HG02870 (cell line): ENCODE results near the gene HSPB7.
"Not testable (repeated sequence)": the region's sequence is repeated elsewhere in the genome, so short reads cannot be mapped to it uniquely, and the experiment has no call there.

ENCODE experiments used
- ATAC-seq: cut with Tn5 transposase; IDR thresholded peaks from one replicate; pipeline ENCODE4 v1.9.1; 2021; ENCODE audit warnings: mild to moderate bottlenecking, moderate library complexity; ENCODE audit not compliant: unreplicated experiment

HSPB7 gene

DNA sequence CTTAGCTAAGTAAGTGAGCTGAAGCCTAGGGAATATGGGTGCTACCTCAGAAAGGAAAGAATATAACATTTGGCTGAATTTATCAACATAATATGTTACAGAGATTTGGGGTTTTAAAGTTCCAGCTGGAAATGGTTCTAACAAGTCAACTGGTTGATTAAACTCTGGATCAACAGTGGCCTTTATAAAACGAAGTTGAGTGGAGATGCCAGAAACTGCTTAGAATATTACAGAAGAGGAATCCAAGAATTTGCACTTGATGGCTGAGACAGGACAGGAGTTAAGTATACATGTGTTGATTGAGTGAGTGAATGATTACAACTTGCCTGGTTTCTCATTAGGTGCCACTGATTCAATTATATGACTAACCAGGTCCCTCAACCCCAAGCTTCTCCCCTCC, 34.6 kb downstream of the HSPB7 start:
- no peak for ATAC-seq

DNA sequence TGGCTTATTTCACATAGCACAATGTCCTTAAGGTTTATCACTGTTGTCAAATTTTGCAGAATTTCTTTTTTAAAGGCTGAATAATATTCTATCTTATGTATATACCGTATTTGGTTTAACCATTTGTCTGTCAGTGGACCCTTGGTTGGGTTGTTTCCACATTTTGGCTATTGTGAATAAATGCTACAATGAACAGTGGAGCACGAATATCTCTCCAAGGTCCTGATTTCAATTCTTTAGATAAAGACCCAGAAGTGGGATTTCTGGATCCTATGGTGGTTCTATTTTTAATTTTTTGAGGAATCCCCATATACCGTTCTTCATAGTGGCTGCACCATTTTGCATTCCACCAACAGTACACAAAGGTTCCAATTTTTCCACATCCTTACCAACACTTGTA, 36.2 kb downstream of the HSPB7 start:
- no peak for ATAC-seq

DNA sequence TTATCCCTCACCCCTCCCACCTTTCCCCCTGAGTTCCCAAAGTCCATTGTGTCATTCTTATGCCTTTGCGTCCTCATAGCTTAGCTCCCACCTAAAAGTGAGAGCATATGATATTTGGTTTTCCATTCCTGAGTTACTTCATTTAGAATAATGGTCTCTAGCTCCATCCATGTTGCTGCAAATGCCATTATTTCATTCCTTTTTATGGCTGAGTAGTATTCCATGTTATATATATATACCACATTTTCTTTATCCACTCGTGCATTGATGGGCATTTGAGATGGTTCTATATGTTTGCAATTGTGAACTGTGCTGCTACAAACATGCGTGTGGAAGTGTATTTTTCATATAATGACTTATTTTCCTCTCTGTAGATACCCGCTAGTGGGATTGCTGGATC, 39.9 kb downstream of the HSPB7 start:
- not testable (repeated sequence) for ATAC-seq

DNA sequence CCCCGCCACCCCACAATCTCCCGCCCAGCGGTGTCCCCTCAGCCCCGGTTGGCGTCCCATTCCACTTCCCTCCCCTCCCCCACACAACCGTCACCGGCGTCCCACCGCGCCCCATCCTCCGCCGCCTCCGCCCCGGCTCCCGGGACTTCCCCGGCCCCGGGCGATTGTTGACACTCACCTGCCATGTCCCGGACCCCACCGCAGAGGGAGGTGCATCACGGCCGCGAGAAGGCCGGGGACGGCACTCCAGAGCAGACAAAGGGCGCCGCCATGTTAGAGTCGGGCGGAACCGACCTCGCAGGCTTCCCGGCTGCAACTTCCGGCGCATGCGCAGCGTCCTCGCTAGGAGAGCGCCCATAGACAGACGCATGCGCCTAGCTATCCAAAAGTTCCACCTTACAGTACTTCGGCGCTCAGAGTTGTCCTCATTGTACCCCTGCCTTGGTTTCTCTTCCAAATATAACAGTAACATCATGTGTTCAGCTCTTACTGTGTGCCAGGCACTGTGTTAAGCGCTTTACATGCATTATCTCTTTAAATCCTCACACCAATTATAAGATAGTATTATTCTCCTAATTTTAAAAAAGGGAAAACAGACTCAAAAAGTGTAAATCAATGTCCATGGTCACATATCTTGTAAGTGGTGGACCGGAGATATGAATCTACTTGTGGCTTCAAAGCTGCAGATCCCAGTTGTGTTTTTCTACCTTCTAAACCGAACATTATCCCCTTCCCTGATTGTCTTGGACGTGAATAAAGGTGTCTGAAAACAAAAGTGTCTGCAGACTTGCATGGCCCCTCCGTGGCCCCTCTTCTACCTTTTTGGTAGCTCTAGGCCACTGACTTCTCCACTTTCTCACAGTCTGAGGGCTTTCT, 41.8 kb downstream of the HSPB7 start, which contains the start of gene ZBTB17:
ZBTB17 (minus strand) TSS at position 297 of the 876 bp plus-strand sequence. CDS start 27,606 bp downstream, outside the sequence.
- ATAC-seq, result peak; percentile 65

DNA sequence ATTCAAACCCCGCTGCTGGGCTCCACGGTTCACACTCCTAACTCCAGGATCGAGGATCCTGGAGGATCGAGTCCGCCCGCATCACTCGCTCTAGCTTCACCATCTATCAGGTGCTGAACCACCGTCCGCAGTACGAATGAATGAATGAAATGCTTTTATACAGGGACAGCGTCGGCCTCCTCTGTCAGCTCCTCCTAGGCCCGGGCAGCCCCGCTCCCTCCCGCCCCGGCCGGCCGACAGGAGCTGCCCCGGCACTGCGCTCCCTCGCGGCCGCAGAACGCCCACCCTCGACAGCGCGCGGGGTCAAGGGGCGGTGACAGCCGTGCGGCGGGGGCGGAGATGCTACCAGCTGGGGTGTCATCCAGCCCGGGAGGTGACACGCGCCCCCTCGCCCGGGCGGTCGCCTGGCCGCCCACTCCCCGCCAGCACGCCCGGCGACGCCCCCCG, 42.5 kb downstream of the HSPB7 start:
- peak; percentile 45 for ATAC-seq

DNA sequence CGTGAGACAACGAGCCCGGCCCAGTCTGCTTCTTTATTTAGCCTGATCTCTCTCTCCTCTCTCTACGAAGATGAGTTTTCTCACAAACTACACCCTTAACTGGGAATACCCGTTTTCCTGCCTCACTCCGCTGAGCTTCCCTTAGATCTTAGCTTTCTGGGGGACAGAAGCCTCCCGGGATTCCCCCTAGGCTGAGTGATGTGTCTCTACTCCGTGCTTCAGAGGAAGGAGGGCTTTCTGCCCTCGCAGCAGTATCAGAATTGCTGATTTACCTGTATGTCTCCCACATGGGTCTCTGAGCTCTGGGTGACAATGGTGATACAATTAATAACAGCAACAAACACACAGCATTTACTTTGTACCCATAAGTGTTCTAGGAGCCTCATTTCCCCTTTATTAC, 43.0 kb downstream of the HSPB7 start:
- ATAC-seq, result no peak

DNA sequence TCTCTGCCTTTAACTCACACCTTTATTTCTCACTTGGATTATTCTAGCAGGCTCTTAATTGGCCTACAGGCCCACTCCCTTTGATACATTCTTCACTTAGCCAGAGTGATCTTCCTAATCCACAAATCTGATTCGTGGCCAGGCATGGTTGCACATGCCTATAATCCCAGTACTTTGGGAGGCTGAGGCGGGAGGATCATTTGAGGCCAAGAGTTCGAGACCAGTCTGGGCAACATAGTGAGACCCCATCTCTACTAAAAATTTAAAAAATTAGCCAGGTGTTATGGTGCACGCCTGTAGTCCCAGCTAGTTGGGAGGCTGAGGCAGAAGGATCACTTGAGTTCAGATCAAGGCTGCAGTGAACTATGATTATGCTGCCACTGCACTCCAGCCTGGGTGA, 44.1 kb downstream of the HSPB7 start:
- ATAC-seq, result no peak

DNA sequence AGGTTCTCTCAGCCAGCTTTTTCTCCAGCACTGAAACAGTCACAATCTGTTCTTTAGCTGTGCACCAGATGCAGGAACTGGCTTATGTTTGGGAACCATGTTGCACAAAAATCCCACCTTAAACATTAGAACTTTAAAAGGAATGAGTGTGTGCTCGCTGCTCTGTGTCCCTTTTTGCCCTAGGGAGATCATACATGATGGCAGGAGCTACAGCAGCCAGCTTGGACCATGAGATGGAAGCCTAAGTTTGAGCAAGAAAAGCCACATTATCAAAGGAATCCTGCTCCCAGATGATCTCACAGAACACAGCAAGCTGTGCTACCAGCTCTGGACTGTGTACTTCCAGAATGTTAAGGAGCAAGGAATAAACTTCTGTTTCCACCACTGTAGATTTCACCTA, 45.4 kb downstream of the HSPB7 start:
- ATAC-seq, result no peak

DNA sequence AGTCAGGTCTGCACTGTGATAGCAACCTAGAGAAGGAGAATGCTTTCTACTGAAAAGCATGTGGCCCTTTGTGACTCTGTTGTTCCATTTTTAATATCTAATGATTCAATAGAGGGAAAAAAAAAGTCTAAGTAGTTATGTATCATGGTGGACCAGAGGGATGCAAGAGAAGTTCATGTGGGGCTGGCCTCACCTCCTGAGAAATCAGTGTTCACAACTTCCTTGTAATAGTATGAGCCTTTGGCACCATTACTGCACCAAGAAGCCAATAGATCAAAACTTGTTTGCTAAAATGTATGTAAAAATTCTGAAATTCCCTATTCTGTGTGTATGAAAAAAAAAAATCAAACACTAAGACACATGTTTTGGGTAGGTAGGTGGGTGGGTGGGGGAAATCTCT, 46.9 kb downstream of the HSPB7 start:
- no peak for ATAC-seq

DNA sequence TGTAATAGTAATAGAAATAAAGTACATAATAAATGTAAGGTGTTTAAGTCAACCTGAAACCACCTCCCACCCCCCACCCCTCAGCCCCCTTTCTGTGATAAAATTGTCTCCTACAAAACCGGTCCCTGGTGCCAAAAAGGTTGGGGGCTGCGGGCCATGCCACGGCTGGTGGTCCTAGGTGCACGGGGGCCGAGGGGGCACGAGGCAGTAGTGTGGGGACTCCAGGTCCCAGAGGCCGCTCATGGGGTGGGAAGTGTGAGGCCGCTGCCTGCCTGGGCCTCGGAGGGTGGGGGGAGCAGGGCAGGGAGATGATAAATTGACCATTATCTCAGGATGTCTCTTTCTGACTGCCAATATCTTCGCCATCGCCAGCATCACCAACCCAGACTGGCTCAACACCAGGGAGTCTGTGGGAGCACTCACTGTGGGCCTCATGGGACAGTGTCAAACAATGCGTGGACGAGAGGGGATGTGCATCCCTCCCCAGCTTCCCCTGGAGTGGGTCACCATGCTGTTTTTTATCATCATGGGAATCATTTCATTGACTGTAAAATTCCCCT, 48.4 kb downstream of the HSPB7 start:
- no peak for ATAC-seq

DNA sequence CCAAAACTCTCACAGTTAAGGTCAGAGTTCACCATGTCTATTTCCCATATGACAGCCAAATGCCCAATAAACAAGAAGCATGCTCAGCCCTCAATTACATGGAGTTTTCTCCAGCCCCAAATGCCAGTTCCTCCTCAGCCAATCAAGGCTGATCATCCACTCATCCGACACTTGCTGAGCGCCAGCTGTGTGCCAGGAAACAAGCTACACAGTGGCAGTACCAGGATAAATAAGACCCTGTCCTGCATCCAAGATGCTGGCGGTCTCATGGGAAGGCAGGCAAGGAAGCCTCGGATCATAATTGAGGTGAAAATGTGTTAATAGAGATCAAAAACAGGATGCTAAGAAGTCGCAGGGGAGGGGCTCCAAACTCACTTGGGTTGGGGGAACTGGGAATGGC, 49.7 kb downstream of the HSPB7 start:
- no peak for ATAC-seq

DNA sequence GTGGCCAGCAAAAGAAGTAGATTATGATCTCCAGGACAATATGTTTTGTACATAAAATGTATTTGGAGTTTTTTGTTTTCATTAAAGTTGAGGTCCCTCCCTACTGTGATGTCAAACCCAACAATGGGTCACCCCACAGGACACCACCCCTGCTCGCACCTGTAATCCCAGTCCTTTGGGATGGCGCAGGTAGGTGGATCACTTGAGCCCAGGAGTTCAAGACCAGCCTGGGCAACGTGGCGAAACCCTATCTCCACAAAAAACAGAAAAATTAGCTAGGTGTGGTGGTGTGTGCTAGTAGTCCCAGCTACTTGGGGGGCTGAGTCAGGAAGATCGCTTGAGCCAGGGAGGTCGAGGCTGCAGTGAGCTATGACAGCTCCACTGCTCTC, 50.9 kb downstream of the HSPB7 start:
- no peak for ATAC-seq

DNA sequence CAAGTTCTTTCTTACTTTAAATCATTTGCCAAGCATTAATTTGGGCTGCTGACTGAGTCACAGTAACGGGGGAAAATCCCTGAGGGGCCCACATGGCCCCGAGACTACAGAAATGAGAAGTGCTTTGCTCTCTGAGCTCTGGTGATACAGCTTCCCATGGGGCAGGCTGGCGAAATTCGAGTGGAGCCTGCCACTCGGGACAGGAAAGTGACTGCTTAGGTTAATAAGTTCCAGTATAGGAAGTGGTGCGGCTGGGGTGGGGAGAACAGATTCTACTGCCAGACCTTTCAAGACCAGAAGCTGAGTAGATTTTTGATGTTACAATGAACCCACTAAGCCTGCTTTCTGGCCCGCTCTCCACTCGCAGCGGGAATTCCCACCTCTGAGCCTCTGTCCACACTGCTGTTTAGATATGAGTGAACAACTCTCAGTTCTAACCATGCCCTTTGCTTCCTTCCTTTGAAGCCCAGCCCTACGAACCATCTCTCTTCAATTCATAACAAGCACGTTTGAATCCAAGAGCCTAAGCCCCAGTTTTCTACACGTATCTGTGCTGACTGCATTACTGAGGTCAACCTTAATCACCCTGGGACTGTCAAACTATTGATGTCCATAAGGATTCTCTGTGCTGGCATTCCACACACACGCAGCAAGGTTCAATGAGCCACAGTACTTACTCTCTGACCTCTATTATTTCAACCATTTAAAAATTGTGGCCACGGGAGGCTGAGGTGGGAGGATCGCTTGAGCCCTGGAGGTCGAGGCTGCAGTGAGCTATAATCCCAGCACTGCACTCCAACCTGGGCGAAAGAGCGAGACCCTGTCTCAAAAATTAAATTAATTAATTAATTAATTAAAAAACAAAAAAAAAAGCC, 51.5 kb downstream of the HSPB7 start:
- ATAC-seq, result peak; percentile 73

DNA sequence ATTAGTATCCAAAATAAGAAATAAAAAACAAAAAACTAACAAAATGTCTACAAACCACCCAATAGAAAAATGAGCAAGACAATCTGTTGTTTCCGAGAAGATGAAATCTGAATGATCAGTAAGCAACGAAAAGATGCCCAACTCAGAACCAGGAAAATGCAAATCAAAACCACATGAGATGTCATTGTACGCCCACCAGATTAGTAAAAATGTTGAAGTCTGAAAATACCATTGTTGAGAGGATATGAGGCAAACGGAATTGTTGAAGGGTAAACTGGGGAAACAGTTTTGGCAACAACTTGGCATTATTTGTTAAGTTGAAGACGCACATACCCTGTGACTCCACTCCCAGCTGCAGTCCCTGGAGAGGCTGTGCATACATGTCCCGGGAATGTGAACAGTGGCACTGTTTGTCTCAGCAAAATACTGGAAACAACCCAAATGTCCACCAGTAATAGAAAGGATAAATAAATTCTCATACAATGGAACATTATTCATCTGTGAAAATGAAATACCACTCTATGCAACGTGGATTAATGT, 52.5 kb downstream of the HSPB7 start:
- no peak for ATAC-seq
